ENCODE data around the gene KASH5. TPM values are rescaled to one million over a fixed set of nuclear protein-coding genes. Genes with fewer than 3 reads are reported as not detected.
A peak's percentile ranks its signal among the peaks of the same experiment; 100 is the strongest.

KASH5 gene
- total RNA-seq, 1 donor from 2014 or later = 2.2 TPM

- ATAC-seq (no peak), DNase-seq (no peak)
- H3K9me3 ChIP-seq = no peaks in the 10 kb centered on the region
- intact Hi-C loops (cut with DNase I) = no loop called here
- H3K4me3 ChIP-seq = no peak overlapping the region
- TF ChIP-seq, protein P1, sequence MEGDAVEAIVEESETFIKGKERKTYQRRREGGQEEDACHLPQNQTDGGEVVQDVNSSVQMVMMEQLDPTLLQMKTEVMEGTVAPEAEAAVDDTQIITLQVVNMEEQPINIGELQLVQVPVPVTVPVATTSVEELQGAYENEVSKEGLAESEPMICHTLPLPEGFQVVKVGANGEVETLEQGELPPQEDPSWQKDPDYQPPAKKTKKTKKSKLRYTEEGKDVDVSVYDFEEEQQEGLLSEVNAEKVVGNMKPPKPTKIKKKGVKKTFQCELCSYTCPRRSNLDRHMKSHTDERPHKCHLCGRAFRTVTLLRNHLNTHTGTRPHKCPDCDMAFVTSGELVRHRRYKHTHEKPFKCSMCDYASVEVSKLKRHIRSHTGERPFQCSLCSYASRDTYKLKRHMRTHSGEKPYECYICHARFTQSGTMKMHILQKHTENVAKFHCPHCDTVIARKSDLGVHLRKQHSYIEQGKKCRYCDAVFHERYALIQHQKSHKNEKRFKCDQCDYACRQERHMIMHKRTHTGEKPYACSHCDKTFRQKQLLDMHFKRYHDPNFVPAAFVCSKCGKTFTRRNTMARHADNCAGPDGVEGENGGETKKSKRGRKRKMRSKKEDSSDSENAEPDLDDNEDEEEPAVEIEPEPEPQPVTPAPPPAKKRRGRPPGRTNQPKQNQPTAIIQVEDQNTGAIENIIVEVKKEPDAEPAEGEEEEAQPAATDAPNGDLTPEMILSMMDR (IDR thresholded peaks at IDR 0.05) = no peak
- no peaks in the 10 kb centered on the region for H3K36me3 ChIP-seq
- peaks cover 92% of the 10 kb centered on the region for H3K27me3 ChIP-seq
- H3K27ac ChIP-seq = no peak overlapping the region
- H3K4me1 ChIP-seq = peaks cover 17% of the 10 kb centered on the region
Observed at GRCh38 chr19:49425922-49426592, 38.0 kb downstream of the KASH5 start.

DNA sequence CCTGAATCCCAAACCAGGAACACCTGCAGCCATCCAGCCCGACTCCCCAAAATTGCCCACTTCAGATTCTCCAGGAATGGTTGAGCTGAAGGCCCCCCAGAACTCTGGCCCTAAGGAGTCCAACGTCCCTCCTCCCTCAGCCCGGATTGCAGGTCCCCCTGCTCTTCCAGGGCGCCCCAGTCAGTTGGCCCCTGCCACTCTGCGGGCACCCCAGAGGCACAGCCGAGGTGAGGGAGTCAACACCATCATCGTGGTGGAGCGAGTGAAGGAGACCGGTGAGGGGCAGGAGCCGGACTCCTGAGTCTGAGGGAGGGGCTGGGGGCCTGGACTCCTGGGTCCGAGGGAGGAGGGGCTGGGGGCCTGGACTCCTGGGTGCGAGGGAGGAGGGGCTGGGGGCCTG is 39.3 kb downstream of the KASH5 start:
- H3K36me3 ChIP-seq = no peaks in the 10 kb centered on the region
- peaks cover 95% of the 10 kb centered on the region for H3K27me3 ChIP-seq
- DNase-seq = no peak
- H3K4me1 ChIP-seq = peaks cover 15% of the 10 kb centered on the region
- TF ChIP-seq, protein P1 (IDR thresholded peaks at IDR 0.05) = no peak
- no peak overlapping the region for H3K4me3 ChIP-seq
- no peaks in the 10 kb centered on the region for H3K9me3 ChIP-seq
- no peak for ATAC-seq
- intact Hi-C loops (cut with DNase I) = no loop called here
- H3K27ac ChIP-seq = no peak overlapping the region

GRCh38 chr19:49427855-49428546 is 40.0 kb downstream of the KASH5 start:
- intact Hi-C loops (cut with DNase I) = no loop called here
- H3K27me3 ChIP-seq = peaks cover 95% of the 10 kb centered on the region
- H3K9me3 ChIP-seq = no peaks in the 10 kb centered on the region
- TF ChIP-seq, protein P1 (IDR thresholded peaks at IDR 0.05) = no peak
- ATAC-seq (peak; percentile 47), DNase-seq (no peak)
- no peak overlapping the region for H3K4me3 ChIP-seq
- no peaks in the 10 kb centered on the region for H3K36me3 ChIP-seq
- peaks cover 9% of the 10 kb centered on the region for H3K4me1 ChIP-seq
- no peak overlapping the region for H3K27ac ChIP-seq

DNA sequence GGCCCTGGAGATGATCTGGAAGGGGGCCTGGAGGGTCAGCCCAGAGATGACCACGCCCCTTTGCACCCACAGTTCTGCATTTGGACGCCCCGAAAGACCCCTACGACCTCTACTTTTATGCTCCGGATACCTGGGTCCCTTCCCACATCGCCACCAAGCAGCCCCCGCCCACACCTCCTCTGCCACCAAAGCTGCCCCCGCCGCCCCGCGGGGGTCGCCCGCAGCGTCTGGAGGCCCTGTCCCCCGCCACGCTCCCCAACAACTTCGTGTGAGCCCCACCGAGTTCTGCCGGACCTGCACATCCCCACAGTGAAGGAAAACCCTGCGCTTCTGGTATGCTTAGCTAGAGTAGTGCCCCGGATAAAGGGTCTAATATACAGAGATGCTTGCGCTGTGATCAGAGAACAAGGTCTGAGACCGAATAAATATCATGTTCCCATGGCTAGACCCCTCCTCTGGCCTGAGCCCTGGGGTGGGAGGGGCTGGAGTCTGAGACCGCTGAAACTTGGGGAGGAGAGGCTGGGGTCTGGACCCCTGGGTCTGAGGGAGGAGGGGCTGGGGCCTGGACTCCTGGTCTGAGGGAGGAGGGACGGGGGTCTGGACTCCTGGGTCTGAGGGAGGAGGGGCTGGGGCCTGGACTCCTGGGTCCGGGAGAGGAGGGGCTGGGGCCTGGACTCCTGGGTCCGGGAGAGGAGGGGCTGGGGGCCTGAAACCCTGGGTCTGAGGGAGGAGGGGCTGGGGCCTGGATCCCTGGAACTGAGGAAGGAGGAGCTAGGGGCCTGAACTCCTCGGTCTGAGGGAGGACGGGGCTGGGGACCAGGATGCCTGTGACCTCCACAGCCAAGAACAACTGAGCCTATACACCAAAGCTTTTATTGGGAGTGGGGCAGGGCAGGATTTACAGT is 40.8 kb downstream of the KASH5 start:
- DNase-seq (no peak), ATAC-seq (no peak)
- TF ChIP-seq, protein P1 (IDR thresholded peaks at IDR 0.05) = no peak
- H3K4me1 ChIP-seq = peaks cover 4% of the 10 kb centered on the region
- no peaks in the 10 kb centered on the region for H3K36me3 ChIP-seq
- no peak overlapping the region for H3K4me3 ChIP-seq
- intact Hi-C loops (cut with DNase I) = no loop called here
- no peak overlapping the region for H3K27ac ChIP-seq
- no peaks in the 10 kb centered on the region for H3K9me3 ChIP-seq
- H3K27me3 ChIP-seq = peaks cover 95% of the 10 kb centered on the region

DNA sequence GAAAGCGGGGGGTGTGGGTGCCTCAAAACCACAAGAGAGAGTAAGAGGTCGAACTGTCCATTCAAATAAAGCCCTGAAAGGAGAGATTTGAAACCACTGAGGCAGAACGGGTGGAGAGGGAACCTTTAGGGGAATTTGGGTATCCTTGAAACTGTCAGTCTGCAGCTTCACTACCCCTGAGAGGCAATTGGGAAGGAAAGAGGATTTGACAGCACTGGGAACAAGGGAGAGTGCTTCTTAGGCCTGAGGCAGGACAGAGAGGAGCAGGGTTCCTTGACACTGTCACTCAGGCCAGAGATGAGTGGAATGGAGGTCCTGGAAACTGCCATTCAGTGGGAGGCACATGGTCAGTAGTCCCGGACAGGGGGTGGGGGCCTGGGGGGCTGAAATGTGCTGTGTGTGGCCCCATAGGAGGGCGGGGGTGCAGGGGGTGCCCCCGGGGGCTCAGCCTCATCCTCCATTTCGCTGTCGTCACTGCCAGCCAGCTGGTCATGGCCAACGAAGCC is 42.2 kb downstream of the KASH5 start:
- TF ChIP-seq, protein P1 (IDR thresholded peaks at IDR 0.05) = no peak
- H3K27ac ChIP-seq = no peak overlapping the region
- H3K9me3 ChIP-seq = no peaks in the 10 kb centered on the region
- no peaks in the 10 kb centered on the region for H3K36me3 ChIP-seq
- DNase-seq (no peak), ATAC-seq (no peak)
- peaks cover 93% of the 10 kb centered on the region for H3K27me3 ChIP-seq
- H3K4me1 ChIP-seq = peaks cover 4% of the 10 kb centered on the region
- intact Hi-C loops (cut with DNase I) = no loop called here
- H3K4me3 ChIP-seq = no peak overlapping the region

Measured in upper lobe of right lung (tissue), 1 donor.